ENCODE data around the gene TMEM213.
"Not testable (repeated sequence)": the region's sequence is repeated elsewhere in the genome, so short reads cannot be mapped to it uniquely, and the experiment has no call there.

Gene TMEM213

GRCh38 chr7:138776166-138776833 is 21.5 kb upstream of the TMEM213 start:
- Histone ChIP-seq H3K27me3 (replicated peaks; ENCODE audit: control insufficient read depth, insufficient read depth, low read length) (no peaks in the 10 kb centered on the region; the same call in 1 of the 2 replicates), H3K4me3 (replicated peaks; ENCODE audit: low read depth, low read length) (no peak overlapping the region), H3K36me3 (ENCODE audit: control insufficient read depth, insufficient read depth, low read length) (no peaks in the 10 kb centered on the region)
- TF ChIP-seq, protein P1, sequence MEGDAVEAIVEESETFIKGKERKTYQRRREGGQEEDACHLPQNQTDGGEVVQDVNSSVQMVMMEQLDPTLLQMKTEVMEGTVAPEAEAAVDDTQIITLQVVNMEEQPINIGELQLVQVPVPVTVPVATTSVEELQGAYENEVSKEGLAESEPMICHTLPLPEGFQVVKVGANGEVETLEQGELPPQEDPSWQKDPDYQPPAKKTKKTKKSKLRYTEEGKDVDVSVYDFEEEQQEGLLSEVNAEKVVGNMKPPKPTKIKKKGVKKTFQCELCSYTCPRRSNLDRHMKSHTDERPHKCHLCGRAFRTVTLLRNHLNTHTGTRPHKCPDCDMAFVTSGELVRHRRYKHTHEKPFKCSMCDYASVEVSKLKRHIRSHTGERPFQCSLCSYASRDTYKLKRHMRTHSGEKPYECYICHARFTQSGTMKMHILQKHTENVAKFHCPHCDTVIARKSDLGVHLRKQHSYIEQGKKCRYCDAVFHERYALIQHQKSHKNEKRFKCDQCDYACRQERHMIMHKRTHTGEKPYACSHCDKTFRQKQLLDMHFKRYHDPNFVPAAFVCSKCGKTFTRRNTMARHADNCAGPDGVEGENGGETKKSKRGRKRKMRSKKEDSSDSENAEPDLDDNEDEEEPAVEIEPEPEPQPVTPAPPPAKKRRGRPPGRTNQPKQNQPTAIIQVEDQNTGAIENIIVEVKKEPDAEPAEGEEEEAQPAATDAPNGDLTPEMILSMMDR (IDR thresholded peaks at IDR 0.05; ENCODE audit: insufficient read depth, low read length, poor library complexity, severe bottlenecking) = no peak
- no peak for DNase-seq (ENCODE audit: extremely low read depth, insufficient read length)

DNA sequence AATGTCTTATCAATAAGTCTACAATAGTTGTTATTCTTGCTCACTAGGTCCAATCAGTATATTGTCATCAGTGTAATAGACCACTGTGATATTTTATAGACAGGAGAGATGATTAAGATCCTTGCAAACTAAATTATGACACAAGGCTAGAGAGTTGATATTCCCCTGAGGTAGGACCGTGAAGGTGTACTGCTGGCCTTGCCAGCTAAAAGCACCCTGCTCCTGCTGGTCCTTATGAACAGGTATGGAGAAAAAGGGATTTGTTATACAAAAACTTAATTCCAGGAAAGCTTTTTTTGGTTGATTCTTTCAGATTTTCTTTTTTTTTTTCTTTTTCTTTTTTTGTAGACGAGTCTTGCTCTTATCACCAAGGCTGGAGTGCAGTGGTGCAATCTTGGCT is 16.8 kb upstream of the TMEM213 start:
- no peaks in the 10 kb centered on the region for H3K36me3 ChIP-seq (ENCODE audit: control insufficient read depth, insufficient read depth, low read length)
- H3K4me3 ChIP-seq (replicated peaks; ENCODE audit: low read depth, low read length) = no peak overlapping the region
- no peak for DNase-seq (ENCODE audit: extremely low read depth, insufficient read length)
- H3K27me3 ChIP-seq (replicated peaks; ENCODE audit: control insufficient read depth, insufficient read depth, low read length) = no peaks in the 10 kb centered on the region; the same call in 1 of the 2 replicates
- TF ChIP-seq, protein P1 (IDR thresholded peaks at IDR 0.05; ENCODE audit: insufficient read depth, low read length, poor library complexity, severe bottlenecking) = no peak

GRCh38 chr7:138784692-138785091 is 13.1 kb upstream of the TMEM213 start:
- Histone ChIP-seq H3K36me3 (ENCODE audit: control insufficient read depth, insufficient read depth, low read length) (no peaks in the 10 kb centered on the region), H3K27me3 (replicated peaks; ENCODE audit: control insufficient read depth, insufficient read depth, low read length) (no peaks in the 10 kb centered on the region; the same call in 1 of the 2 replicates), H3K4me3 (replicated peaks; ENCODE audit: low read depth, low read length) (no peak overlapping the region)
- no peak for DNase-seq (ENCODE audit: extremely low read depth, insufficient read length)
- TF ChIP-seq, protein P1 (IDR thresholded peaks at IDR 0.05; ENCODE audit: insufficient read depth, low read length, poor library complexity, severe bottlenecking) = no peak

- Histone ChIP-seq H3K4me3 (replicated peaks; ENCODE audit: low read depth, low read length) (no peak overlapping the region), H3K27me3 (replicated peaks; ENCODE audit: control insufficient read depth, insufficient read depth, low read length) (no peaks in the 10 kb centered on the region), H3K36me3 (ENCODE audit: control insufficient read depth, insufficient read depth, low read length) (no peaks in the 10 kb centered on the region)
- TF ChIP-seq, protein P1 (IDR thresholded peaks at IDR 0.05; ENCODE audit: insufficient read depth, low read length, poor library complexity, severe bottlenecking) = no peak
- no peak for DNase-seq (ENCODE audit: extremely low read depth, insufficient read length)
Observed at GRCh38 chr7:138785587-138786437, 12.0 kb upstream of the TMEM213 start.

- Histone ChIP-seq H3K27me3 (replicated peaks; ENCODE audit: control insufficient read depth, insufficient read depth, low read length) (no peaks in the 10 kb centered on the region), H3K36me3 (ENCODE audit: control insufficient read depth, insufficient read depth, low read length) (no peaks in the 10 kb centered on the region), H3K4me3 (replicated peaks; ENCODE audit: low read depth, low read length) (no peak overlapping the region)
- TF ChIP-seq, protein P1 (IDR thresholded peaks at IDR 0.05; ENCODE audit: insufficient read depth, low read length, poor library complexity, severe bottlenecking) = no peak
- no peak for DNase-seq (ENCODE audit: extremely low read depth, insufficient read length)
Observed at GRCh38 chr7:138796038-138796615, 1.7 kb upstream of the TMEM213 start.

GRCh38 chr7:138797046-138797445 is 748 bp upstream of the TMEM213 start:
- not testable (repeated sequence) for DNase-seq (ENCODE audit: extremely low read depth, insufficient read length); H3K27me3 ChIP-seq (replicated peaks; ENCODE audit: control insufficient read depth, insufficient read depth, low read length); H3K4me3 ChIP-seq (replicated peaks; ENCODE audit: low read depth, low read length); H3K36me3 ChIP-seq (ENCODE audit: control insufficient read depth, insufficient read depth, low read length)

Measured in GM06990 (cell line).